ENCODE data around the gene STK40.

DNA sequence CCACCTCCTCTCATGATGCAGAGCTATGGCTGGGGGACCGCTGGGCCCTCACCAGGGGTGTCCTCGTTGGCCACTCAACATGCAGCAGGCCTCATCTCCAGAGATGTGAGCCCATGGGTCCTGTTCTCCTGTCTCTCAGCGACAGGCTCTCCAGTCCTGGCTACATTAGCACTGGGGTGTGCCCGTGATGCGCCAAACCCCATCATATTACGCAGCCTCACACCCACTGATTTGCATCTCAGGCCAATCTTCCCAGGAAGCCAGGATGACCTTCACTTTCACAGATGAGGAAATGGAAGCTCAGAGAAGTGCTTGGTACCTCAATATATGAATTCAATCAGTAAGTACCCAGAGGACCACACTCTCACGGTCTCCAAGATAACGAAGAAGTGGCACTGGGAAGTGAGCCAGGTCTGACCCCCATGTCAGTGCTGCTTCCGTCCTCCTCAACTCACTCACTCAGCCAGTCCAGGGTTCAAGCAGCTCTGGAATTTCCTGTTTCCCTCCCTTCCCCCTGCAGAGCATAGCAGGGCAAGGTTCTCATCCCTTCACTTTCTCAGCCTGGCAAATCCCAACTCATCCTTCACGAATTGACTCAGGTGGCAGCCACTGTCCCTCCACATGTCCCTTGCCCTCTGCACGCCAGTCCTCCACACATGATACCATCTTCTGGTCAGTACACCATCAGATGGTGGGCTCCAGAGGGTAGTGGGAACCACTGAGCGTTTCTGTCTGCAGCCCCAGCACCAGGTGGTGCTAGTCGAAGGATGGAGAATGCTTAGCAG, 33.4 kb downstream of the STK40 start:
- no peak for TF ChIP-seq RAD21 (conservative IDR thresholded peaks at IDR 0.05 in 1 of 2, IDR thresholded peaks at IDR 0.05 in 1 of 2)
- TF ChIP-seq USF2 (IDR thresholded peaks at IDR 0.05): no peak
- no peak for TF ChIP-seq RARB (CRISPR knock-in tag; IDR thresholded peaks at IDR 0.05)
- TF ChIP-seq POLR2A (IDR thresholded peaks at IDR 0.05; ENCODE audit: low read length): no peak
- no peak for TF ChIP-seq BHLHE40 (IDR thresholded peaks at IDR 0.05; ENCODE audit: low read depth, low read length)
- no peak for TF ChIP-seq JUNB (IDR thresholded peaks at IDR 0.05)

Measured in A549 (cell line).